Keratinocyte (primary cell): Measurements from ENCODE around the gene CLEC16A. TPM values are rescaled to one million over a fixed set of nuclear protein-coding genes. Genes with fewer than 3 reads are reported as not detected.
A peak's percentile ranks its signal among the peaks of the same experiment; 100 is the strongest.

ENCODE experiments used
- DNase-seq: peaks from one replicate; pipeline ENCODE4 v3.0.0-alpha.2; 2011; ENCODE audit warnings: low read depth, missing footprints, low spot score
- FAIRE-seq: peaks from 2 replicates; lab custom pipeline; 2011; peaks lifted over from hg19 to GRCh38; lab: Jason Lieb, UNC
- H2AFZ ChIP-seq: 2 replicates; pipeline ENCODE4 v1.6.0; 2012; ENCODE audit warnings: low read length, control low read depth, inconsistent platforms; ENCODE audit not compliant: control insufficient read depth
- H3K27ac ChIP-seq: 2 replicates; pipeline ENCODE4 v1.5.1; 2011; ENCODE audit warnings: low read length; ENCODE audit not compliant: control insufficient read depth, insufficient read depth
- H3K27me3 ChIP-seq: 3 replicates; pipeline ENCODE4 v1.6.0; 2011; ENCODE audit warnings: low read length; ENCODE audit not compliant: control insufficient read depth, insufficient read depth; ENCODE audit errors: extremely low read depth
- H3K36me3 ChIP-seq, 2 experiments: 2 replicates in 1 of 2; 3 replicates in 1 of 2; pipeline ENCODE4 v1.5.1; 2011; ENCODE audit warnings: low read length in 2 of 2, mild to moderate bottlenecking in 1 of 2; ENCODE audit not compliant: control insufficient read depth in 2 of 2, insufficient read depth in 2 of 2; ENCODE audit errors: extremely low read depth in 1 of 2
- H3K4me1 ChIP-seq: 3 replicates; pipeline ENCODE4 v1.5.1; 2011; ENCODE audit warnings: low read length; ENCODE audit not compliant: control insufficient read depth, insufficient read depth; ENCODE audit errors: extremely low read depth
- H3K4me2 ChIP-seq: 3 replicates; pipeline ENCODE4 v1.6.0; 2011; ENCODE audit warnings: low read depth, low read length; ENCODE audit not compliant: control insufficient read depth, insufficient read depth; ENCODE audit errors: extremely low read depth
- H3K4me3 ChIP-seq, 3 experiments: fragments of 200-600 bp in 1 of 3; sonication (generic) in 1 of 3; 2 replicates in 2 of 3; 3 replicates in 1 of 3; pipeline ENCODE4 v1.5.1; 2011 to 2016; ENCODE audit warnings: low read length in 3 of 3, mild to moderate bottlenecking in 3 of 3, control low read depth in 2 of 3, inconsistent platforms in 1 of 3, low read depth in 1 of 3, mixed read lengths in 1 of 3, mixed run types in 1 of 3, moderate library complexity in 1 of 3; ENCODE audit not compliant: control insufficient read depth in 2 of 3, insufficient read depth in 2 of 3; ENCODE audit errors: extremely low read depth in 1 of 3
- H3K79me2 ChIP-seq: 2 replicates; pipeline ENCODE4 v1.6.0; 2012; ENCODE audit warnings: low read length; ENCODE audit not compliant: control insufficient read depth, insufficient read depth
- H3K9ac ChIP-seq: 3 replicates; pipeline ENCODE4 v1.6.0; 2011; ENCODE audit warnings: low read length; ENCODE audit not compliant: control insufficient read depth, insufficient read depth; ENCODE audit errors: extremely low read depth
- H3K9me1 ChIP-seq: 3 replicates; pipeline ENCODE4 v1.6.0; 2011; ENCODE audit warnings: low read length; ENCODE audit not compliant: control insufficient read depth, insufficient read depth; ENCODE audit errors: extremely low read depth
- H3K9me3 ChIP-seq: 2 replicates; pipeline ENCODE4 v1.5.1; 2012; ENCODE audit warnings: low read depth, low read length; ENCODE audit not compliant: control insufficient read depth
- H4K20me1 ChIP-seq: 3 replicates; pipeline ENCODE4 v1.6.0; 2011; ENCODE audit warnings: low read length; ENCODE audit not compliant: control insufficient read depth, insufficient read depth; ENCODE audit errors: extremely low read depth
- CTCF ChIP-seq, 3 experiments: IDR thresholded peaks in 1 of 3; conservative IDR thresholded peaks in 1 of 3; optimal IDR thresholded peaks in 1 of 3; 2 replicates in 2 of 3; 3 replicates in 1 of 3; pipeline versions ENCODE3 to v1.5.1; 2011; ENCODE audit warnings: low read length in 3 of 3, mild to moderate bottlenecking in 3 of 3, moderate library complexity in 2 of 3, control low read depth in 1 of 3, inconsistent platforms in 1 of 3; ENCODE audit not compliant: insufficient read depth in 2 of 3; ENCODE audit errors: extremely low read depth in 1 of 3
- EZH2 ChIP-seq: IDR thresholded peaks from one replicate; pipeline ENCODE4 v1.6.1; 2012; ENCODE audit warnings: inconsistent platforms, mild to moderate bottlenecking, low read length, moderate library complexity
- dilution Hi-C: fragments of 300-500 bp; cut with MboI; formaldehyde crosslinking; loops from one replicate; pipeline ENCODE4 v1.7.0; 2020; ENCODE audit warnings: low sequenced_read_pairs; ENCODE audit not compliant: extremely low pct_ligation_motif_present
- polyA plus RNA-seq, 5 experiments: library from polyadenylated mRNA; depleted of rRNA in 3 of 5; stranded (reverse) in 3 of 5; stranded (forward) in 1 of 5; unstranded in 1 of 5; fragments of >200 nt; gene quantifications; 1 replicate in 1 of 5; 2 replicates in 3 of 5; 3 replicates in 1 of 5; pipeline versions ENCODE4 v1.2.1 to v1.2.3, GENCODE V29; 2011 to 2012; ENCODE audit warnings: missing spikeins in 2 of 5, low read depth in 1 of 5, low replicate concordance in 1 of 5

Gene CLEC16A
- polyA plus RNA-seq, 1 donor (not counting 4 experiments of a cell fraction or from before 2014, with no cell fraction given): 9.5 TPM

- Histone ChIP-seq H3K9ac (peak overlapping the region; percentile 2), H4K20me1 (no peaks in the 10 kb centered on the region)
These were observed 269.0 kb downstream of the CLEC16A start for GRCh38 chr16:11213373-11213772.

GRCh38 chr16:11213799-11214198 lies 269.4 kb downstream of the CLEC16A start:
- Histone ChIP-seq H3K4me2 (no peak overlapping the region), H3K79me2 (no peaks in the 10 kb centered on the region), H3K9me3 (peaks cover 6% of the 10 kb centered on the region), H3K27me3 (no peaks in the 10 kb centered on the region), H3K9ac (no peak overlapping the region), H3K4me1 (peaks cover 23% of the 10 kb centered on the region), H2AFZ (no peak overlapping the region), H3K9me1 (no peaks in the 10 kb centered on the region), H3K4me3 (no peak overlapping the region), H3K36me3 (no peaks in the 10 kb centered on the region), H3K27ac (no peak overlapping the region), H4K20me1 (no peaks in the 10 kb centered on the region)
- TF ChIP-seq EZH2 (no peak), CTCF (optimal IDR thresholded peaks at IDR 0.05 in 1 of 3, IDR thresholded peaks at IDR 0.05 in 1 of 3, conservative IDR thresholded peaks at IDR 0.05 in 1 of 3; ENCODE audit: extremely low read depth in 1 of 3, insufficient read depth in 2 of 3, low read length in 3 of 3) (no peak)
- FAIRE-seq: no peak
- dilution Hi-C loops: no loop called here
- no peak for DNase-seq

More at GRCh38 chr16:11213373-11213772, 269.0 kb downstream of the CLEC16A start:
- DNase-seq (no peak), FAIRE-seq (no peak)
- TF ChIP-seq CTCF (optimal IDR thresholded peaks at IDR 0.05 in 1 of 3, IDR thresholded peaks at IDR 0.05 in 1 of 3, conservative IDR thresholded peaks at IDR 0.05 in 1 of 3; ENCODE audit: extremely low read depth in 1 of 3, insufficient read depth in 2 of 3, low read length in 3 of 3) (no peak), EZH2 (no peak)
- H3K79me2 ChIP-seq: no peaks in the 10 kb centered on the region
- H3K9me3 ChIP-seq: peaks cover 6% of the 10 kb centered on the region
- no peak overlapping the region for H3K4me2 ChIP-seq
- no peaks in the 10 kb centered on the region for H3K9me1 ChIP-seq
- H3K27me3 ChIP-seq: no peaks in the 10 kb centered on the region
- peaks cover 25% of the 10 kb centered on the region for H3K4me1 ChIP-seq
- peak overlapping the region; percentile 56 for H2AFZ ChIP-seq
- H3K4me3 ChIP-seq: no peak overlapping the region
- no peaks in the 10 kb centered on the region for H3K36me3 ChIP-seq
- H3K27ac ChIP-seq: no peak overlapping the region
- dilution Hi-C loops: no loop called here
